H1 (cell line): ENCODE data around the gene PDGFD. TPM values are rescaled to one million over a fixed set of nuclear protein-coding genes. Genes with fewer than 3 reads are reported as not detected.

Experiments
- CTCF ChIA-PET: fragments of 300-600 bp; sonication (Branson Sonifier 250); formaldehyde crosslinking; loops from one replicate; lab custom pipeline; 2021; ENCODE audit not compliant: partially characterized antibody; lab: Charles Lee
- POLR2A ChIA-PET: fragments of 300-600 bp; sonication (Branson Sonifier 250); formaldehyde crosslinking; loops from one replicate; lab custom pipeline; 2021; ENCODE audit warnings: inconsistent platforms; ENCODE audit not compliant: partially characterized antibody; lab: Charles Lee
- DNase-seq, 2 experiments: peaks; one replicate each; pipeline versions ENCODE4 v3.0.0 to v3.0.0-alpha.2; 2010 to 2022; ENCODE audit warnings: low spot score in 2 of 2, low read depth in 1 of 2, mixed read lengths in 1 of 2
- FAIRE-seq: peaks from 2 replicates; lab custom pipeline; 2011; peaks lifted over from hg19 to GRCh38; lab: Jason Lieb, UNC
- H2AFZ ChIP-seq: 2 replicates; pipeline ENCODE4 v1.8.1; 2012; ENCODE audit warnings: low read length, inconsistent platforms
- H2AK5ac ChIP-seq: 2 replicates; pipeline ENCODE4 v1.6.1; 2013; ENCODE audit warnings: low read depth, low read length
- H2BK120ac ChIP-seq: replicated peaks from 2 replicates; pipeline ENCODE3; 2013; ENCODE audit warnings: low read depth, low read length, inconsistent platforms
- H2BK12ac ChIP-seq: 2 replicates; pipeline ENCODE4 v1.6.1; 2013; ENCODE audit warnings: low read depth, low read length
- H2BK15ac ChIP-seq: 2 replicates; pipeline ENCODE4 v1.6.1; 2013; ENCODE audit warnings: low read length
- H2BK20ac ChIP-seq: 2 replicates; pipeline ENCODE4 v1.6.1; 2013; ENCODE audit warnings: low read length
- H2BK5ac ChIP-seq: 2 replicates; pipeline ENCODE4 v1.6.1; 2013; ENCODE audit warnings: low read depth, low read length
- H3K14ac ChIP-seq: 2 replicates; pipeline ENCODE4 v1.6.1; 2013; ENCODE audit warnings: inconsistent platforms; ENCODE audit not compliant: insufficient read length
- H3K18ac ChIP-seq: 2 replicates; pipeline ENCODE4 v1.6.1; 2013; ENCODE audit warnings: low read length; ENCODE audit errors: extremely low read depth
- H3K23ac ChIP-seq: 2 replicates; pipeline ENCODE4 v1.6.1; 2013; ENCODE audit warnings: inconsistent platforms; ENCODE audit not compliant: insufficient read length
- H3K23me2 ChIP-seq: 2 replicates; pipeline ENCODE4 v1.6.1; 2013; ENCODE audit warnings: low read depth, low read length
- H3K27ac ChIP-seq: 2 replicates; pipeline ENCODE4 v1.6.1; 2011; ENCODE audit warnings: low read depth, low read length, inconsistent platforms
- H3K27me3 ChIP-seq, 4 experiments: replicated peaks in 1 of 4; 1 replicate in 1 of 4; 2 replicates in 3 of 4; pipeline versions ENCODE4 v1.6.1 to v1.8.1; 2011 to 2013; ENCODE audit warnings: low read length in 3 of 4, mild to moderate bottlenecking in 3 of 4, inconsistent platforms in 2 of 4, mixed read lengths in 2 of 4, moderate library complexity in 1 of 4; ENCODE audit not compliant: control insufficient read depth in 3 of 4, insufficient read depth in 3 of 4; ENCODE audit errors: extremely low read depth in 1 of 4
- H3K36me3 ChIP-seq, 4 experiments: 2 replicates each; pipeline versions ENCODE4 v1.6.1 to v1.8.1; 2011 to 2013; ENCODE audit warnings: mild to moderate bottlenecking in 4 of 4, low read length in 3 of 4, moderate library complexity in 2 of 4, control low read depth in 1 of 4, inconsistent platforms in 1 of 4; ENCODE audit not compliant: insufficient read depth in 4 of 4, control insufficient read depth in 2 of 4
- H3K4ac ChIP-seq: replicated peaks from 2 replicates; pipeline ENCODE3; 2013; ENCODE audit warnings: low read length, low read depth, mixed read lengths, inconsistent platforms; ENCODE audit not compliant: insufficient read length
- H3K4me1 ChIP-seq, 4 experiments: replicated peaks in 1 of 4; 1 replicate in 1 of 4; 2 replicates in 3 of 4; pipeline versions ENCODE4 v1.6.1 to v1.8.1; 2011 to 2013; ENCODE audit warnings: low read length in 3 of 4, inconsistent platforms in 2 of 4, mixed read lengths in 1 of 4; ENCODE audit not compliant: insufficient read depth in 4 of 4, control insufficient read depth in 3 of 4
- H3K4me2 ChIP-seq, 2 experiments: 2 replicates each; pipeline versions ENCODE4 v1.6.1 to v1.8.1; 2011 to 2013; ENCODE audit warnings: low read depth in 2 of 2, low read length in 2 of 2, control low read depth in 1 of 2, inconsistent platforms in 1 of 2, mild to moderate bottlenecking in 1 of 2; ENCODE audit not compliant: insufficient read depth in 1 of 2
- H3K4me3 ChIP-seq, 4 experiments: fragments of 200-600, 300-600 bp in 1 of 4; sonication (generic), shearing (Covaris generic), sonication (Bioruptor Twin) in 1 of 4; 2 replicates each; pipeline versions ENCODE4 v1.5.1 to v1.8.1; 2011 to 2016; ENCODE audit warnings: low read length in 4 of 4, low read depth in 3 of 4, control low read depth in 2 of 4, inconsistent platforms in 2 of 4, mild to moderate bottlenecking in 2 of 4, mixed read lengths in 1 of 4, moderate library complexity in 1 of 4; ENCODE audit not compliant: insufficient read depth in 2 of 4; ENCODE audit errors: extremely low read depth in 1 of 4
- H3K56ac ChIP-seq: replicated peaks from 2 replicates; pipeline ENCODE3; 2013; ENCODE audit warnings: low read depth, mild to moderate bottlenecking, mixed read lengths, low read length, inconsistent platforms; ENCODE audit not compliant: insufficient read length
- H3K79me1 ChIP-seq: 2 replicates; pipeline ENCODE4 v1.6.1; 2013; ENCODE audit warnings: low read depth, low read length, control low read depth
- H3K79me2 ChIP-seq, 2 experiments: 2 replicates each; pipeline versions ENCODE4 v1.6.1 to v1.8.1; 2012 to 2013; ENCODE audit warnings: low read length in 2 of 2, mild to moderate bottlenecking in 2 of 2, inconsistent platforms in 1 of 2; ENCODE audit not compliant: insufficient read depth in 2 of 2, control insufficient read depth in 1 of 2
- H3K9ac ChIP-seq, 4 experiments: replicated peaks in 1 of 4; 1 replicate in 1 of 4; 2 replicates in 3 of 4; pipeline versions ENCODE4 v1.6.1 to v1.8.1; 2011 to 2013; ENCODE audit warnings: low read depth in 3 of 4, low read length in 3 of 4, control low read depth in 2 of 4, mild to moderate bottlenecking in 2 of 4, moderate library complexity in 2 of 4, inconsistent platforms in 1 of 4; ENCODE audit errors: extremely low read depth in 1 of 4
- H3K9me3 ChIP-seq, 2 experiments: 2 replicates each; pipeline versions ENCODE4 v1.6.1 to v1.8.1; 2012 to 2013; ENCODE audit warnings: mild to moderate bottlenecking in 2 of 2, moderate library complexity in 2 of 2, control low read depth in 1 of 2, inconsistent platforms in 1 of 2, low read depth in 1 of 2, low read length in 1 of 2, mixed read lengths in 1 of 2; ENCODE audit not compliant: insufficient read depth in 2 of 2
- H4K20me1 ChIP-seq, 2 experiments: replicated peaks in 1 of 2; 2 replicates each; pipeline versions ENCODE3 to v1.8.1; 2011 to 2013; ENCODE audit warnings: inconsistent platforms in 2 of 2, low read length in 2 of 2, mild to moderate bottlenecking in 1 of 2; ENCODE audit not compliant: insufficient read depth in 2 of 2, control insufficient read depth in 1 of 2
- H4K5ac ChIP-seq: 2 replicates; pipeline ENCODE4 v1.6.1; 2013; ENCODE audit warnings: low read length, low read depth, mixed read lengths, inconsistent platforms; ENCODE audit not compliant: insufficient read length
- H4K8ac ChIP-seq: 2 replicates; pipeline ENCODE4 v1.8.0; 2013; ENCODE audit warnings: mild to moderate bottlenecking, moderate library complexity, low read length, inconsistent platforms; ENCODE audit not compliant: insufficient read depth; ENCODE audit errors: extremely low read depth
- H4K91ac ChIP-seq: replicated peaks from 2 replicates; pipeline ENCODE3; 2013; ENCODE audit warnings: low read length, mixed read lengths, inconsistent platforms; ENCODE audit not compliant: insufficient read length
- BRCA1 ChIP-seq: IDR thresholded peaks from 2 replicates; pipeline ENCODE4 v1.6.1; 2012; ENCODE audit warnings: low read depth, low read length, improper control_type of control experiment
- CREB1 ChIP-seq: IDR thresholded peaks from 2 replicates; pipeline ENCODE4 v1.6.1; 2012; ENCODE audit warnings: inconsistent platforms
- CTBP2 ChIP-seq: IDR thresholded peaks from 2 replicates; pipeline ENCODE4 v1.7.0; 2011; ENCODE audit warnings: borderline replicate concordance, mild to moderate bottlenecking, moderate library complexity, mixed read lengths, low read length; ENCODE audit not compliant: insufficient read depth, insufficient read length
- KDM4A ChIP-seq: IDR thresholded peaks from one replicate; pipeline ENCODE4 v1.7.1; 2012; ENCODE audit warnings: low read depth, mild to moderate bottlenecking, moderate library complexity, low read length, inconsistent platforms; ENCODE audit not compliant: severe bottlenecking
- KDM5A ChIP-seq: fragments of 200-600 bp; IDR thresholded peaks from 2 replicates; pipeline ENCODE4 v1.7.1; 2012; ENCODE audit warnings: mild to moderate bottlenecking, low read length, inconsistent platforms, mixed read lengths
- SIRT6 ChIP-seq: IDR thresholded peaks from one replicate; pipeline ENCODE4 v1.7.1; 2012; ENCODE audit warnings: low read length, inconsistent platforms
- SRF ChIP-seq: IDR thresholded peaks from 2 replicates; pipeline ENCODE4 v1.6.1; 2011; ENCODE audit warnings: mild to moderate bottlenecking, low read depth, low read length, moderate library complexity
- WGBS, 2 experiments: shearing (Covaris generic) in 1 of 2; methylation state at CpG; one replicate each; pipeline versions ENCODE4 v1.1.6 to v1.1.7; 2013 to 2015; ENCODE audit warnings: low lambda C conversion rate in 2 of 2, mixed read lengths in 2 of 2, inconsistent platforms in 1 of 2, low coverage in 1 of 2, missing lambda C conversion rate in 1 of 2; ENCODE audit not compliant: insufficient replicate concordance in 2 of 2, insufficient coverage in 1 of 2, insufficient read length in 1 of 2; ENCODE audit errors: extremely low coverage in 1 of 2, missing lambda C conversion rate in 1 of 2; 5-methylcytosine and 5-hydroxymethylcytosine counted together
- polyA plus RNA-seq, 7 experiments: library from polyadenylated mRNA; depleted of rRNA in 3 of 7; stranded (reverse) in 5 of 7; unstranded in 2 of 7; fragments of >200 nt in 5 of 7; fragments of 200-250 nt in 2 of 7; gene quantifications; 1 replicate in 5 of 7; 2 replicates in 1 of 7; 4 replicates in 1 of 7; pipeline versions ENCODE4 v1.2.1 to v1.2.3, GENCODE V29; 2011 to 2013; ENCODE audit warnings: missing spikeins in 2 of 7, mixed read lengths in 2 of 7
- total RNA-seq: library from RNA; stranded (reverse); fragmentation: NEBNext Ultra II Directional; extraction: Animal tissue kit (Norgen Biotek cat#: 25700); gene quantifications from 2 replicates; pipeline ENCODE4 v1.2.1, GENCODE V29; 2021
- TF ChIP-seq, protein P1 (sequence below): IDR thresholded peaks from 2 replicates; pipeline ENCODE4 v1.6.1; 2011; ENCODE audit warnings: low read depth, mild to moderate bottlenecking, low read length; ENCODE audit not compliant: insufficient read depth
- TF ChIP-seq, protein P2 (sequence below): IDR thresholded peaks from 2 replicates; pipeline ENCODE4 v1.6.1; 2012; ENCODE audit warnings: low read length, inconsistent platforms

Gene PDGFD
- total and polyA plus RNA-seq, 2 of the 8 experiments (the other 6 are each of a cell fraction or from before 2014, with no cell fraction given): 1.1 to 3.9 TPM

DNA sequence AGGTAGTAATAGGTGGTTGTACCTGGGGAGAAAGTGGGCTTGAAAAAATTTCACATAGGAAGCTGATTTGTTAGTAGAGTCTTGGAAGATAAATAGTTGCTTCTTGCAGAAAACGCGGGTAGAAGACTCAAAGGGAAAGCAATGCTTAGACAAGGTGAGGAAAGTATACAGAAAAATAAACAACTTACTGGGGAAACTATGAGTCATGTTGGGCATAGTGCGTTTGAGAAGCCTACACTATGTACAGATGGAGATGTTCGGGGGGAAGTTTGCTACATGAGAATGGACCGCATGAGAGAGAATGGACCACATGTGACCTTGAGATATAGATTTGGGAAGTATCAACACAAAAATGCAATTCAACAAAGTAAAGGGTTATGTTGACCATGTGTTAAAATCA, 214.2 kb downstream of the PDGFD start:
- H3K9ac ChIP-seq: no peak overlapping the region
- DNase-seq: no peak
- no peak overlapping the region for H2BK12ac ChIP-seq
- no peak for FAIRE-seq
- H2BK120ac ChIP-seq: no peak overlapping the region
- H3K4me1 ChIP-seq: no peaks in the 10 kb centered on the region
- no peak overlapping the region for H3K27ac ChIP-seq
- ChIA-PET CTCF (no interaction called here), POLR2A (no interaction called here)
- no peak overlapping the region for H2BK20ac ChIP-seq
- no peak overlapping the region for H2AFZ ChIP-seq
- no peak overlapping the region for H4K5ac ChIP-seq
- WGBS, 2 experiments: 92% methylated on average over 5 of the region's 5 CpGs; no CpG with 5 or more reads in 1 of the 2 experiments
- no peak overlapping the region for H3K23ac ChIP-seq
- H3K79me2 ChIP-seq: no peaks in the 10 kb centered on the region
- H2AK5ac ChIP-seq: no peak overlapping the region
- no peak overlapping the region for H3K18ac ChIP-seq
- H3K4me3 ChIP-seq: no peak overlapping the region
- H3K27me3 ChIP-seq: no peaks in the 10 kb centered on the region
- H3K4ac ChIP-seq: no peak overlapping the region
- no peaks in the 10 kb centered on the region for H3K9me3 ChIP-seq
- no peak overlapping the region for H4K91ac ChIP-seq
- no peak overlapping the region for H4K8ac ChIP-seq
- no peaks in the 10 kb centered on the region for H3K79me1 ChIP-seq
- H3K36me3 ChIP-seq: no peaks in the 10 kb centered on the region
- no peaks in the 10 kb centered on the region for H3K23me2 ChIP-seq
- no peak overlapping the region for H2BK5ac ChIP-seq
- no peak overlapping the region for H2BK15ac ChIP-seq
- H3K14ac ChIP-seq: no peak overlapping the region
- H4K20me1 ChIP-seq: no peaks in the 10 kb centered on the region
- no peak overlapping the region for H3K56ac ChIP-seq
- no peak overlapping the region for H3K4me2 ChIP-seq
- TF ChIP-seq SRF: no peak
- no peak for TF ChIP-seq BRCA1
- TF ChIP-seq, protein P1, sequence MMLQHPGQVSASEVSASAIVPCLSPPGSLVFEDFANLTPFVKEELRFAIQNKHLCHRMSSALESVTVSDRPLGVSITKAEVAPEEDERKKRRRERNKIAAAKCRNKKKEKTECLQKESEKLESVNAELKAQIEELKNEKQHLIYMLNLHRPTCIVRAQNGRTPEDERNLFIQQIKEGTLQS: no peak
- TF ChIP-seq, protein P2, sequence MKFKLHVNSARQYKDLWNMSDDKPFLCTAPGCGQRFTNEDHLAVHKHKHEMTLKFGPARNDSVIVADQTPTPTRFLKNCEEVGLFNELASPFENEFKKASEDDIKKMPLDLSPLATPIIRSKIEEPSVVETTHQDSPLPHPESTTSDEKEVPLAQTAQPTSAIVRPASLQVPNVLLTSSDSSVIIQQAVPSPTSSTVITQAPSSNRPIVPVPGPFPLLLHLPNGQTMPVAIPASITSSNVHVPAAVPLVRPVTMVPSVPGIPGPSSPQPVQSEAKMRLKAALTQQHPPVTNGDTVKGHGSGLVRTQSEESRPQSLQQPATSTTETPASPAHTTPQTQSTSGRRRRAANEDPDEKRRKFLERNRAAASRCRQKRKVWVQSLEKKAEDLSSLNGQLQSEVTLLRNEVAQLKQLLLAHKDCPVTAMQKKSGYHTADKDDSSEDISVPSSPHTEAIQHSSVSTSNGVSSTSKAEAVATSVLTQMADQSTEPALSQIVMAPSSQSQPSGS: no peak
- no peak for TF ChIP-seq CREB1
- no peak for TF ChIP-seq SIRT6
- TF ChIP-seq KDM4A: no peak
- no peak for TF ChIP-seq CTBP2
- no peak for TF ChIP-seq KDM5A
